GM18873 (cell line): ENCODE results near the gene PRPF18.

Source experiments
- ATAC-seq: cut with Tn5 transposase; IDR thresholded peaks from one replicate; pipeline ENCODE4 v1.9.1; 2021; ENCODE audit warnings: mild to moderate bottlenecking, moderate library complexity, moderate number of reproducible peaks; ENCODE audit not compliant: unreplicated experiment, low FRiP score

Gene PRPF18

GRCh38 chr10:13597909-13598308 is 11.1 kb downstream of the PRPF18 start:
- no peak for ATAC-seq

GRCh38 chr10:13604357-13605040 is 17.7 kb downstream of the PRPF18 start:
- no peak for ATAC-seq

- ATAC-seq = no peak
These were observed 21.6 kb downstream of the PRPF18 start for GRCh38 chr10:13608246-13608853.

DNA sequence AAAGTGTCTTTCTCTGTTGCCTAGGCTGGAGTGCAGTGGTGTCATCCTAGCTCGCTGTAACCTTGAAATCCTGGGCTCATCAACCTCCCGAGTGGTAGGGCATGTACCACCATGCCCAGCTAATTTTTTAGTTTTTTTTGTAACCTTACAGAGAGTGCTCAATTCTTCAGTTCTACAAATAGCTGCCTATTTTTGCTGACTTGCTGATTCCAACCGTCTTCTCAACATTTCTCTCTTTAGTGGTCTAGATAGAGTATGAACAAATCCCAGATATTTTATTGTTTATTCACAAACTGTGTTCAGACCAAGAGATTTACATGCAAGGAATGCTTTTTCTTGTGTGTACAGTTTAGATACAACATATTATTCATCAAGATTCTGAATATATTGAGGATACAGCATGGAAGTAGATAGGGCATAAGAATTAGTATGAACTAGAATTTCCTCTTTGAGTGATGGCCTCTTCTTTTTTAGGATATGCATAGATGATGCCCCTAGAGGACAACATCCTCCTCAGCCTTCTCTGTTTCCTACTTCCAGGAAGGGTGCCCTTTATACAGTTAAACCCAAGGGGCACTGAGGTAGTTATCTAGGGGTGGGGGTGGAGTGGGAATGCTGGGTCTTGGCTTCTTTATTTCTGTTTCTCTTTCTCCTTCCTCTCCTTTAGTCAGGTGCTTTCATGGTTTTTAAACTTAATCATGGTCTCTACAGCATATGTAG is 26.0 kb downstream of the PRPF18 start:
- no peak for ATAC-seq

DNA sequence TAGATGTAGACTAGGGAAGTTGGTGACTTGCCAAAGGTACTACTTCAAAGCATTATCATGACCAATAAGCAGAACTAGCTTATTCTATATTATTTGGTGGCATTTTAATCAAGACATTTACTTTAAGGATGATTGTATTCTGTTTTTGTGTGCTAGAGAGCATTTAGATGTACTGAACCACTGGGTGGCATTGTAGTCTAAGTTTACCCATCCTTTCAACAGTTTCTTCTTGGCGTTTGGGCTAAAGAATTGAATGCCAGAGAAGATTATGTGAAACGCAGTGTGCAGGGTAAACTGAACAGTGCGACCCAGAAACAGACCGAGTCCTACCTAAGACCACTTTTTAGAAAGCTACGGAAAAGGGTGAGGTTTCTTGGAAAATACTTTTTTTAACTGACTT is 26.8 kb downstream of the PRPF18 start:
- no peak for ATAC-seq

- no peak for ATAC-seq
These were observed 28.0 kb downstream of the PRPF18 start for GRCh38 chr10:13614530-13615332.

DNA sequence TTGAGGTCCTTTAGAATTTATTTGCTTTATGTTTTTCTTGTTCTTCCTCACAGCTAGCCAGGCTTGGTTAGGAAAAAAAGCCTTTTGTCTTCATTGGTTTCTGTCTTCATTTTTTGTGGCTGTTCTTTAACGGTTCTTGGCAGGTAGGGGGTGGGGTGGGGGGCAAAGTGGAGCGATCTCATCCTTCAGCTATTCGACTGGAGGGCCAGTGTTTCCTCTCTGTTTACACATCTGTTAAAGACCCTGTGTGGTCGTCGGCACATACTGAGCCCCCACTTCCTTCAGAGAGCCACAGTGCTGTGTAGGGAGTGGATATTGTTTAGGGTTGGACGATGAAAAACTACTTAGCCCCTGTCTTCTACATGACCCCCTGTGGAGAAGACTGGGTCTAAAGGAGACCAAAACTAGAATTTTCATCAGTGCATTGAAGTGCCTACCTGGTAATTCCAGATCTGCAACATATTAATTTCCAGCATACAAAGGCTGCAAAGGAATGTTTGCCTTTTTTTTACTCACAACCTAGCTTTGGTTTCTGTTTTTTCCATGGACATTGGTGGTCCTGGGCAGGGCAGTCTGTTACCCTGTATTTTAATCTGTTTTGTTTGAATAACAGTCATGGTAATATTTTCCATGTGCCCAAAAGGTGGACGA is 29.0 kb downstream of the PRPF18 start:
- no peak for ATAC-seq

GRCh38 chr10:13617116-13617515 is 30.4 kb downstream of the PRPF18 start:
- ATAC-seq = no peak

DNA sequence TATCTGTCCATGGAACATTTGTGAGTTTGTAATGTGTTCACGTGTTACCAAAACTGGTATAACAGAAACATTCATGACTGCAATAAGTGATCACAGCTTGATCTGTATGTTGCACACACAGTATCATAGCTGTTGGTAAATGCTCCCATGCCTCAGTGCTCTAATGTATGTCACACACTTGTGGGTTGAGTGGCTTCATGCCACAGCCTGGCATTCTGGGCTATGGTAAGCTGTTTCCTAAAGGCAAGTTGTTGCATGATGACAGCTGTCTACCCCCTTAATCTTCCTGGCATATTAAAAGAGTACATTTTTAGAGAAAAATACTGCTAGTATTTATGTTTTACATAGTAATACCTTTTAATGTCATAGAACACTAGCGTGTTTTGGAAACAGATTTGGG is 35.2 kb downstream of the PRPF18 start:
- no peak for ATAC-seq

DNA sequence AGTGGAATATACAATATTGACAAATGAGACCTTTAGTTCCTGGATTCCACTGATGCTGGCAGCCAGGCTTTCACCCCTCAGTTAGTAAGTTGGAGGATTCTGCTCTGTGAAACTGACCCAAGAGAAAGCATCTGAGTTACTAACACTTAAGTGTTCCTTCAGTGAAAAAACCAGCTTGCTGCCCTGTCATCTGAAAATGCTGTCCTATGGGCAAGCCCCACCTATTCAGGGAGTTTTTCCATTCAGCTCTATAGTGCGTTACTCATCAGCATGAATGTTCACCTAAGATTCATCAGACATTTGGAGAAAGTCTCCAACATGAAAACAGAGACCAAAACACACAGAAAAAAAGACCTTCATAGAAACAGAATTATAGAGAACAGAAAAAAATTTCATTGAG is 37.9 kb downstream of the PRPF18 start:
- no peak for ATAC-seq

DNA sequence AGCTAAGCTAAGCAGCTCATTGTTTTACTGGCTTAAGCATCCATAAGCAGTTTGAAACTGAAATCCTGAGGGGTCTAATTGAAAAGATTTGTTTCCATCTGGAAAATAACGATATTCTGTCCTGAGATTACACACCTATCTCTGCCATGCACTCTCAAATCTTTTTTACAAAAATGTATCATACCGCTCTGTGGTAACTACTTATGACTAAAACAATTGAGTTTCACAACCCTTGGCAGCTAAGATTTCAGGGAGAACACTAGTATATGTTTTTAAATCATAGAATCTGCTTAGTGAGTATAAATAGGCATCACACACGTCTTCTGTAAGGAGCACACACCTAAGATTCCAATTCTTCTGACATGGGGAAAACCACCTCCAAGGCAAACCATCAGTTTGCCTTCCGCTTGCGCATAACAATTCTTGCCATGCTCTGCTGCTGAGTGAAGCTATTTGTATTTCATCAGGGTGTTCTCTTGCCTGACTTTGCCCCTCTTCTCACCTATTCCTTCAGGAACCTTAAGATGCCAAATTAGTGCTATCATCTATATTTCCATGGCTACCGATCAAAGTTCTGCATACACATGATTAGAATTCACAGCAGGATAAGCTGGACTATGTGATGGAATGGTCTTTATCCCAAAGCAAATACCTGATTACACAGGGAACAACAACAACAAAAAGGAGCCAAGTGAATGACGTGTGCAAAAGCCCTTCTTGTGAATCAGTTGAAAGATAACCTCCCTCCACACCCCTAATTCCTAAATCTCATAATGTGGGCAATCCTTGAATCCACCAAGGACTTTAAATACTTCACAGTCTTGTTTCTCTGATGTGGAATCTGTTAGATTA is 40.9 kb downstream of the PRPF18 start:
- ATAC-seq = no peak

DNA sequence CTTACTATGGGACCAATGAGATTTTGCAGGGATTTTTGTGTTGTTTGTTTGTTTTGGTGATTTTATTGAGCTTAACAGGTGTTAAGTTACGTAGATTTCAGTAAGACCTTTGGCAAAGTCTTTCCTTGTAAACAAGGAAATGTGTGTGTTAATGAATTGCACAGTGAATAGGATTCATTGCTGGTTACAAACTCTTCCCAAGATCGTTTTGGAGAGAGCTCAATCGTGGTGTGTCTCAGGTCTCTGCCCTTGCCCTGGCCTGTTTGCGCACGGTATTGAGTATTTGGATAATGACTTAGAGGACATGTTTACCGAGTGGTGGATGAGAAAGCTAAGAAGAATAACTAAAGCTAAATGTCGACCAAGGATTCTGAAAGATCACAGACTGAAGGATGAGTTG is 41.9 kb downstream of the PRPF18 start:
- no peak for ATAC-seq

GRCh38 chr10:13629116-13629515 is 42.4 kb downstream of the PRPF18 start:
- ATAC-seq = no peak

- no peak for ATAC-seq
These were observed 43.5 kb downstream of the PRPF18 start for GRCh38 chr10:13630231-13630630.

DNA sequence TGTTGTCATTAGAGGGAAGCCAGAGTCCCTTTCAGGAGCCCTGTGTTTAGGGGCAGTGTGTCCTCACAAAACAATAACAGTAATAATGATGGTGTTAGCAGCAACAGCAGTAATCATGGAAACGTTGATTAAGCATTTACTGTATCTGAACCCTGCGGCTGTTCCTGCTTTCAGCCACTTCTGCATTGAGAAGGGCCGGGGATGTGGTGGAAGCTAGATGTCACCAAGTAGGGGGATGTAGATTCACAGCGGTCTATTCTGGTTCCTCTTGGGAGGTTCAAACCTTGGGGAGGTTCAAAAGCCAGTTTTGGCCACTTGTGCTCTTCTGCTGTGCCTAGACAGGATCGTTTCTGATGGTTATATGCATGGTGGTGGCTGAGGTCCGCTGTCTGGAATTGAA is 44.8 kb downstream of the PRPF18 start:
- no peak for ATAC-seq

DNA sequence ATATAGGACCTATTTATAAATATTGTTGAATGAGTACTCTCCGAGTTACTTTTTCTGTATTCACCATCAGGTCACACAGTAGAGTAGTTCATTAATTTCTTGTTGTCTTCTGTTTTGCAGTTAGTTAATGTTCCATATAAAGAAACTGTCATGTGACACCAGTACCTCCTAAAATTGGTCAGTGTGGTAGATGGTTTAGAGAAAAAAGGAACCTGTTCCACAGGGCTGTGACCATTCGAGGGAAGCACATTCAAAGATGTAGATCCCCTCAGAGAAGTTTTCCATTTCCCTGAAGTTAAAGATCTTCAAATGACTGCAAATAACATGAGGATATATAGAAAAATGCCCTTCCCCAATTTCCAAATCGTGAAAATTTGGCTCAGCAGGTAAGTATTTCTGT is 45.7 kb downstream of the PRPF18 start:
- no peak for ATAC-seq

GRCh38 chr10:13632884-13633440 is 46.2 kb downstream of the PRPF18 start:
- ATAC-seq = no peak

- ATAC-seq = no peak
These were observed 46.9 kb downstream of the PRPF18 start for GRCh38 chr10:13633689-13634088.

- no peak for ATAC-seq
These were observed 47.4 kb downstream of the PRPF18 start for GRCh38 chr10:13634207-13634606.
